Right cardiac atrium (tissue), 5 donors: ENCODE results near the gene CCDC141. TPM values are rescaled to one million over a fixed set of nuclear protein-coding genes. Genes with fewer than 3 reads are reported as not detected.

Experiments used
- ATAC-seq, 2 donors: fragments of 200-7000 bp; cut with Tn5 transposase; one replicate each; pipeline versions ENCODE4 v1.8.0 to v1.9.1; 2020; ENCODE audit warnings: moderate library complexity in 2 of 2, mild to moderate bottlenecking in 1 of 2
- DNase-seq, 3 donors: peaks; one replicate each; pipeline ENCODE4 v3.0.0-alpha.2; 2020
- H3K27ac ChIP-seq: one replicate; pipeline ENCODE4 v1.5.1; 2013; ENCODE audit warnings: mild to moderate bottlenecking, low read length, control low read depth, moderate library complexity
- H3K27me3 ChIP-seq: one replicate; pipeline ENCODE4 v1.6.1; 2013; ENCODE audit not compliant: control insufficient read depth, insufficient read depth
- H3K4me1 ChIP-seq: one replicate; pipeline ENCODE4 v1.6.1; 2013; ENCODE audit warnings: low read length; ENCODE audit not compliant: control insufficient read depth, insufficient read depth
- H3K4me3 ChIP-seq: one replicate; pipeline ENCODE4 v1.5.1; 2013; ENCODE audit warnings: low read length, control low read depth
- H3K9me3 ChIP-seq: one replicate; pipeline ENCODE4 v1.6.1; 2013; ENCODE audit warnings: low read length; ENCODE audit not compliant: control insufficient read depth
- WGBS: extraction: QIAGEN DNeasy Blood & Tissue Kit; methylation state at CpG from one replicate; pipeline ENCODE4 v1.1.7; 2013; 5-methylcytosine and 5-hydroxymethylcytosine counted together
- intact Hi-C, 4 donors: fragments of 100-400 bp; cut with DNase I; formaldehyde crosslinking; loops; one replicate each; pipeline versions ENCODE4 v1.11.0 to v1.14.0; 2022 to 2023
- polyA plus RNA-seq: library from polyadenylated mRNA; stranded (reverse); fragments of 200-250 nt; gene quantifications from one replicate; pipeline ENCODE4 v1.2.3, GENCODE V29; 2013
- total RNA-seq, 4 donors: library from RNA; stranded (reverse); fragmentation: NEBNext Ultra II Directional; extraction: Animal tissue kit (Norgen Biotek cat#: 25700); gene quantifications; one replicate each; pipeline ENCODE4 v1.2.1, GENCODE V29; 2021
- donor health status: healthy with polysubstance abuse.
- donor health status: DM: no; HTN: yes; CAD: no.
- donor health status: DM: no; HTN: no; CAD: no.
- donor health status: DM: no; HTN: yes; CAD: no; lungs with severe emphysema.
- donor health status: DM: yes; HTN: yes; CAD: no.

The CCDC141 gene
- total and polyA plus RNA-seq, 5 donors, result 18.1 to 128 (median 71.7) TPM

- DNase-seq, result no peak
- no peak overlapping the region for H3K4me3 ChIP-seq
- intact Hi-C loops, result loop anchor here in 1 of 4 donors (10.0 kb wide), 1 partner anchor 67 kb away; no protein-coding TSS in a partner anchor
Observed at GRCh38 chr2:178891959-178892485, 157.9 kb downstream of the CCDC141 start.

GRCh38 chr2:178891265-178891958 is 158.5 kb downstream of the CCDC141 start:
- WGBS, result 32% methylated on average over 3 of the region's 3 CpGs
- no peak overlapping the region for H3K4me3 ChIP-seq
- peak; percentile 73 to 77 for ATAC-seq
- no peaks in the 10 kb centered on the region for H3K27me3 ChIP-seq
- peak in 2 of 3 donors; percentile 38 to 44 for DNase-seq
- peaks cover 3% of the 10 kb centered on the region for H3K4me1 ChIP-seq
- intact Hi-C loops, result loop anchor here in 1 of 4 donors (10.0 kb wide), 1 partner anchor 67 kb away; no protein-coding TSS in a partner anchor
- H3K27ac ChIP-seq, result no peak overlapping the region
- H3K9me3 ChIP-seq, result no peaks in the 10 kb centered on the region

More at GRCh38 chr2:178891959-178892485, 157.9 kb downstream of the CCDC141 start:
- Histone ChIP-seq H3K27ac (no peak overlapping the region), H3K27me3 (no peaks in the 10 kb centered on the region), H3K9me3 (no peaks in the 10 kb centered on the region), H3K4me1 (peaks cover 3% of the 10 kb centered on the region)
- ATAC-seq, result peak; percentile 28 to 69
- WGBS, result 73% methylated on average over 5 of the region's 5 CpGs

GRCh38 chr2:178886006-178886405 is 163.9 kb downstream of the CCDC141 start:
- Histone ChIP-seq H3K9me3 (no peaks in the 10 kb centered on the region), H3K4me3 (no peak overlapping the region), H3K27me3 (no peaks in the 10 kb centered on the region), H3K4me1 (peaks cover 1% of the 10 kb centered on the region), H3K27ac (no peak overlapping the region)
- intact Hi-C loops, result no loop called here
- DNase-seq, result peak in 1 of 3 donors; percentile 11
- 72% methylated on average over 3 of the region's 3 CpGs for WGBS
- ATAC-seq, result no peak

GRCh38 chr2:178884440-178884839 is 165.5 kb downstream of the CCDC141 start:
- no peak for ATAC-seq
- whole genome bisulfite sequencing, result 80% methylated on average over 3 of the region's 3 CpGs
- intact Hi-C loops, result no loop called here
- H3K9me3 ChIP-seq, result no peaks in the 10 kb centered on the region
- H3K27me3 ChIP-seq, result no peaks in the 10 kb centered on the region
- H3K4me3 ChIP-seq, result no peak overlapping the region
- peaks cover 1% of the 10 kb centered on the region for H3K4me1 ChIP-seq
- DNase-seq, result no peak
- H3K27ac ChIP-seq, result no peak overlapping the region

GRCh38 chr2:178882666-178883440 is 167.1 kb downstream of the CCDC141 start:
- ATAC-seq (peak; percentile 88 to 97), DNase-seq (peak in 2 of 3 donors; percentile 34 to 57)
- Histone ChIP-seq H3K4me1 (peaks cover 1% of the 10 kb centered on the region), H3K9me3 (no peaks in the 10 kb centered on the region), H3K4me3 (no peak overlapping the region), H3K27me3 (no peaks in the 10 kb centered on the region), H3K27ac (peak overlapping the region; percentile 53)
- 41% methylated on average over 6 of the region's 6 CpGs for WGBS
- intact Hi-C loops, result no loop called here

GRCh38 chr2:178881075-178881474 is 168.9 kb downstream of the CCDC141 start:
- intact Hi-C loops, result no loop called here
- WGBS, result 90% methylated on average over 1 of the region's 1 CpG

GRCh38 chr2:178880257-178880656 is 169.7 kb downstream of the CCDC141 start:
- no peak for DNase-seq
- Histone ChIP-seq H3K4me1 (peaks cover 1% of the 10 kb centered on the region), H3K4me3 (no peak overlapping the region), H3K27ac (no peak overlapping the region), H3K27me3 (no peaks in the 10 kb centered on the region), H3K9me3 (no peaks in the 10 kb centered on the region)
- WGBS, result 40% methylated on average over 3 of the region's 3 CpGs
- intact Hi-C loops, result no loop called here
- ATAC-seq, result no peak

More at GRCh38 chr2:178881075-178881474, 168.9 kb downstream of the CCDC141 start:
- Histone ChIP-seq H3K4me3 (no peak overlapping the region), H3K27ac (no peak overlapping the region), H3K27me3 (no peaks in the 10 kb centered on the region), H3K9me3 (no peaks in the 10 kb centered on the region), H3K4me1 (peaks cover 1% of the 10 kb centered on the region)
- no peak for ATAC-seq
- DNase-seq, result no peak

- no peak for DNase-seq
- no peak for ATAC-seq
- Histone ChIP-seq H3K4me3 (no peak overlapping the region), H3K4me1 (no peaks in the 10 kb centered on the region), H3K27ac (no peak overlapping the region), H3K27me3 (no peaks in the 10 kb centered on the region), H3K9me3 (no peaks in the 10 kb centered on the region)
- intact Hi-C loops, result loop anchor here in 1 of 4 donors (10.0 kb wide), 1 partner anchor 73 kb away; the partner anchor contains the start of gene TTN
- 43% methylated on average over 2 of the region's 2 CpGs for WGBS
Observed at GRCh38 chr2:178877874-178878273, 172.1 kb downstream of the CCDC141 start.

- intact Hi-C loops, result loop anchor here in 1 of 4 donors (10.0 kb wide), 1 partner anchor 70 kb away; the partner anchor contains the start of gene TTN
- DNase-seq, result peak in 2 of 3 donors; percentile 56 to 63
- ATAC-seq, result peak; percentile 78 to 79
- no peaks in the 10 kb centered on the region for H3K4me1 ChIP-seq
- H3K9me3 ChIP-seq, result no peaks in the 10 kb centered on the region
- H3K27ac ChIP-seq, result peak overlapping the region; percentile 72
- no peak overlapping the region for H3K4me3 ChIP-seq
- WGBS, result 32% methylated on average over 8 of the region's 8 CpGs
- H3K27me3 ChIP-seq, result no peaks in the 10 kb centered on the region
Observed at GRCh38 chr2:178874529-178875240, 175.3 kb downstream of the CCDC141 start.

GRCh38 chr2:178873912-178874311 is 176.0 kb downstream of the CCDC141 start:
- intact Hi-C loops, result loop anchor here in 1 of 4 donors (10.0 kb wide), 1 partner anchor 69 kb away; the partner anchor contains the start of gene TTN
- WGBS, result 74% methylated on average over 3 of the region's 3 CpGs
- Histone ChIP-seq H3K4me3 (no peak overlapping the region), H3K27me3 (no peaks in the 10 kb centered on the region), H3K4me1 (no peaks in the 10 kb centered on the region), H3K27ac (no peak overlapping the region), H3K9me3 (no peaks in the 10 kb centered on the region)
- DNase-seq (no peak), ATAC-seq (no peak)
